Astrocyte of the spinal cord (primary cell): ENCODE measurements around the gene ZNF391.
A peak's percentile ranks its signal among the peaks of the same experiment; 100 is the strongest.
"Not testable (repeated sequence)": the region's sequence is repeated elsewhere in the genome, so short reads cannot be mapped to it uniquely, and the experiment has no call there.

Source experiments
- DNase-seq: peaks from one replicate; pipeline ENCODE4 v3.0.0; 2011; ENCODE audit warnings: low read depth, low spot score
- H3K4me3 ChIP-seq: 2 replicates; pipeline ENCODE4 v1.5.1; 2011; ENCODE audit warnings: low read depth, mild to moderate bottlenecking, low read length, moderate library complexity
- in situ Hi-C: cut with HindIII; loops from 2 replicates; pipeline ENCODE4 v1.10.0; 2017; ENCODE audit warnings: low sequenced_read_pairs
- TF ChIP-seq, protein P1 (sequence below): IDR thresholded peaks from 2 replicates; pipeline ENCODE4 v1.5.1; 2012; ENCODE audit warnings: low read depth, mild to moderate bottlenecking, low read length, inconsistent platforms

Gene ZNF391

DNA sequence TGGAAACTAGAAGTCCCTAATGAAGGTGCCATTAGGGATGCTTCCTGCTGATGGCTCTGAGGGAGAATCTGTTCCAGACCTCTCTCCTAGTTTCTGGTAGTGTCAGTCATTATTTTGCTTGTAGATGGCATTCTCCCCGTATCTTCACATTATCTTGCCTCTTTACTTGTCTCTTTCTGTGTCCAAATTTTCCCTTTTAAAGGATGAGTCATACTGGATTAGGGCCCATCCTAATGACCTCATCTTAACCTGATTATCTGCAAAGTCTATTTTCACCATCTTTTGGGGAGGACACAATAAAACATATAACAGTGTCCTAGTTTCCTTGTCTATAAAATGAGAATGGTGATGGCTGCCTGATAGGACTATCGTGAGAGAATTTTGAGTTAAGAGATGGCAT is 27.3 kb downstream of the ZNF391 start:
- in situ Hi-C loops: no loop called here
- TF ChIP-seq, protein P1, sequence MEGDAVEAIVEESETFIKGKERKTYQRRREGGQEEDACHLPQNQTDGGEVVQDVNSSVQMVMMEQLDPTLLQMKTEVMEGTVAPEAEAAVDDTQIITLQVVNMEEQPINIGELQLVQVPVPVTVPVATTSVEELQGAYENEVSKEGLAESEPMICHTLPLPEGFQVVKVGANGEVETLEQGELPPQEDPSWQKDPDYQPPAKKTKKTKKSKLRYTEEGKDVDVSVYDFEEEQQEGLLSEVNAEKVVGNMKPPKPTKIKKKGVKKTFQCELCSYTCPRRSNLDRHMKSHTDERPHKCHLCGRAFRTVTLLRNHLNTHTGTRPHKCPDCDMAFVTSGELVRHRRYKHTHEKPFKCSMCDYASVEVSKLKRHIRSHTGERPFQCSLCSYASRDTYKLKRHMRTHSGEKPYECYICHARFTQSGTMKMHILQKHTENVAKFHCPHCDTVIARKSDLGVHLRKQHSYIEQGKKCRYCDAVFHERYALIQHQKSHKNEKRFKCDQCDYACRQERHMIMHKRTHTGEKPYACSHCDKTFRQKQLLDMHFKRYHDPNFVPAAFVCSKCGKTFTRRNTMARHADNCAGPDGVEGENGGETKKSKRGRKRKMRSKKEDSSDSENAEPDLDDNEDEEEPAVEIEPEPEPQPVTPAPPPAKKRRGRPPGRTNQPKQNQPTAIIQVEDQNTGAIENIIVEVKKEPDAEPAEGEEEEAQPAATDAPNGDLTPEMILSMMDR: no peak
- DNase-seq: no peak
- no peak overlapping the region for H3K4me3 ChIP-seq

GRCh38 chr6:27419363-27419762 is 30.8 kb downstream of the ZNF391 start:
- TF ChIP-seq, protein P1: no peak
- no peak overlapping the region for H3K4me3 ChIP-seq
- no peak for DNase-seq
- in situ Hi-C loops: no loop called here

DNA sequence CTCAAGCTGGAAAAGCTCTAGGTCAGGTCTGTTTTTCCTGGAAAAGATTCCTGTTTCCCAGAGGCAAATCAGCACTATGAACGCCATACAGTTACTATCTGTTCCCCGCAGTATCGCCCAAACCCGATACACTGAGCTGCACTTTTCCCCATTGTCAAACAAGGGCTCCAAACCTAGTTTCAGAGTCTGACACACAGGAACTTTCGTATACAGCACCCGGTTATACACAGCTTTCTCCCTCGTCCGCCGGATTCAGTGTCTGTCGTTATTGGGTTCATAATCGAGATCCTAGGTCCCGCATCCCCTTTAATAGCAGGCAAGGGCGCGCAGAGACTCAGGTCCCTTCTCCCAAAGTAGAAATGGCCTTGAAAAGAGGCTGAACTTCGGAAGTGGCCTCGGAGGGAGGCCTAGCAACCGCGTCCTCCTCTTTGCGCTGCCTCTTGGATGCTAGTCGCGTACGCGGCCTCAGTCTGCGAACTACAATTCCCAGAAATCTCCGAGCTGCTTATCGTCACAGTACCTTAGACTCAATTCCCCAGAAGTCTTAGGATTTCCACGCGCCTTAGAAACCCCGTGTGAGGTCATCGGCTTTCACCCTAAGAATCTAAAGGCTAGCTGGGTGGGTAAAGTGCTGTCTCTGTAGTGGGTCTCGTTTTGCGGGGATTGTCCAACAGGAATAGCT is 34.2 kb downstream of the ZNF391 start:
- peak; percentile 3 for DNase-seq
- in situ Hi-C loops: no loop called here
- H3K4me3 ChIP-seq: peak overlapping the region; percentile 10
- TF ChIP-seq, protein P1: no peak

- in situ Hi-C loops, DNase-seq, H3K4me3 ChIP-seq: not testable (repeated sequence)
These were observed 36.3 kb downstream of the ZNF391 start for GRCh38 chr6:27424851-27425250.

DNA sequence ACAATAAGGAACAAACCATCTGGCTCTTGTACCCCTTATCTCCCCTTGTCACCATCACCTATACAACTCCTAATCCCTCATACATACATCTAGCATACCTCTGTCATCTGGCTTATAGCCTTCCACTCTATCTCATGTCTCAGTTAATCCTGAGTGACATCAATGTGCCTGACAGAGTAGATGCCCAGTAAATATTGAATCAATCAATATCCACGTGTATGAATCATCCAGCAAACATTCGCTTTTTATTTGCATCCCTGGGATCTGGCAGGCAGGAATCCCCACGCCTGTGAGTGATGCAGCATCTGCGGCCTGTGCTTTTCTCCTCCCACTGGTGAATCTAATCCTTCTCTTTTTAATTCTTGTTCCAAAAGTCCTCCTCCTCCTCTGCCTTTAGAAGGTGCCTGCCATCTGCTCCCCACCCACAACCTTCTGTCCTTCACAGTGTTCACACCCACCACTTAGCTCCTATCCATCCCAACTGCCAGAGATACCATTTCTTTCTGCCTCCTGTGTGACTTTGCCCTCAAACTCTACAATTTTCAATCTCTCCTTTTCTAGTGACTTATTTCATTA is 37.6 kb downstream of the ZNF391 start:
- in situ Hi-C loops: no loop called here
- DNase-seq: no peak
- TF ChIP-seq, protein P1: no peak
- no peak overlapping the region for H3K4me3 ChIP-seq

DNA sequence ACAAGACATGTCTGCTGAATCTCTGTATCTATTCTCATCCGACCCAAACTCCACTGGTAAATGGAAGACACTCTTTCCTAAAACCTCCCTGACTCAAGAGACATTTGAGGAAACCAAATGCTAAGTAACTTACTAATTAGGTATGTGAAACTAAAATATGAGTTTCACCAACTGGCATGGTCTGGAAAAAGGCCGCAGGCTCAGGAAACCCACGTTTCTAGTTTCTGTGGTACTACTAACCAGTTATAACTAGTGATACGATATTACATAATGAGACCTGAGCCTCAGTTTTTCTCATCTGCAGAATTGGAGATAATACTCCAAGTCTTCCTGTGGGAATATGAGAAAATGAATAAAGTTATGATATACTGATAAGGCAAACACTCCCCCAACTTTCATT is 39.9 kb downstream of the ZNF391 start:
- TF ChIP-seq, protein P1: no peak
- in situ Hi-C loops: no loop called here
- no peak overlapping the region for H3K4me3 ChIP-seq
- no peak for DNase-seq

GRCh38 chr6:27428966-27429365 is 40.4 kb downstream of the ZNF391 start:
- no peak for DNase-seq
- TF ChIP-seq, protein P1: no peak
- H3K4me3 ChIP-seq: no peak overlapping the region

More at GRCh38 chr6:27428966-27429365, 40.4 kb downstream of the ZNF391 start:
- in situ Hi-C loops: no loop called here
